Cardiac muscle cell (in vitro differentiated cells and primary cell): ENCODE data around the gene MIPEP. TPM values are rescaled to one million over a fixed set of nuclear protein-coding genes. Genes with fewer than 3 reads are reported as not detected.

Experiments
- DNase-seq, 2 donors: peaks; one replicate each; pipeline versions ENCODE4 v3.0.0 to v3.0.0-alpha.2; 2010 to 2017; ENCODE audit warnings: low read depth in 1 of 2, low spot score in 1 of 2
- H3K27ac ChIP-seq: fragments of 200-600 bp; sonication (generic); 2 replicates; pipeline ENCODE4 v1.5.1; 2016
- H3K27me3 ChIP-seq: fragments of 200-600 bp; sonication (generic); 2 replicates; pipeline ENCODE4 v1.6.0; 2016; ENCODE audit warnings: control low read depth
- H3K36me3 ChIP-seq: fragments of 200-600 bp; sonication (generic); 2 replicates; pipeline ENCODE4 v1.5.1; 2016; ENCODE audit warnings: control low read depth
- H3K4me1 ChIP-seq: fragments of 200-600 bp; sonication (generic); 2 replicates; pipeline ENCODE4 v1.8.1; 2017; ENCODE audit warnings: low read depth, mild to moderate bottlenecking, mixed run types
- H3K4me3 ChIP-seq: fragments of 200-600 bp; sonication (generic); 2 replicates; pipeline ENCODE4 v1.5.1; 2016; ENCODE audit warnings: mild to moderate bottlenecking
- H3K9me3 ChIP-seq: fragments of 200-600 bp; sonication (generic); 2 replicates; pipeline ENCODE4 v1.5.1; 2017; ENCODE audit warnings: low read depth, mild to moderate bottlenecking, control low read depth
- CTCF ChIP-seq: IDR thresholded peaks from 2 replicates; pipeline ENCODE4 v1.5.1; 2012; ENCODE audit warnings: low read depth, mild to moderate bottlenecking, low read length
- polyA plus RNA-seq: library from polyadenylated mRNA; unstranded; fragments of >200 nt; fragmentation: Nextera tagmentation; extraction: Ambion mirVana; gene quantifications from 2 replicates; pipeline ENCODE4 v1.2.1, GENCODE V29; 2016
- total RNA-seq: library from RNA; depleted of rRNA; stranded (reverse); fragments of >200 nt; gene quantifications from 2 replicates; pipeline ENCODE4 v1.2.3, GENCODE V29; 2016

Gene MIPEP
- total and polyA plus RNA-seq, 2 experiments from 2014 or later: 12.5 to 22.9 TPM

GRCh38 chr13:23697772-23698313 lies 191.4 kb downstream of the MIPEP start:
- no peak for DNase-seq
- H3K9me3 ChIP-seq: no peaks in the 10 kb centered on the region
- TF ChIP-seq CTCF: no peak
- no peaks in the 10 kb centered on the region for H3K4me1 ChIP-seq
- H3K36me3 ChIP-seq: no peaks in the 10 kb centered on the region
- H3K27ac ChIP-seq: no peak overlapping the region
- no peak overlapping the region for H3K4me3 ChIP-seq
- H3K27me3 ChIP-seq: no peaks in the 10 kb centered on the region

- H3K27me3 ChIP-seq: no peaks in the 10 kb centered on the region
- TF ChIP-seq CTCF: no peak
- no peak for DNase-seq
- H3K4me3 ChIP-seq: no peak overlapping the region
- no peak overlapping the region for H3K27ac ChIP-seq
- H3K36me3 ChIP-seq: no peaks in the 10 kb centered on the region
- H3K9me3 ChIP-seq: no peaks in the 10 kb centered on the region
- H3K4me1 ChIP-seq: no peaks in the 10 kb centered on the region
Measured at GRCh38 chr13:23696610-23697009, 192.6 kb downstream of the MIPEP start.

GRCh38 chr13:23695711-23696464 lies 193.3 kb downstream of the MIPEP start:
- H3K27ac ChIP-seq: no peak overlapping the region
- peak; percentile 14 for TF ChIP-seq CTCF
- peak in 1 of 2 donors; percentile 33 for DNase-seq
- H3K36me3 ChIP-seq: no peaks in the 10 kb centered on the region
- H3K9me3 ChIP-seq: no peaks in the 10 kb centered on the region
- no peak overlapping the region for H3K4me3 ChIP-seq
- no peaks in the 10 kb centered on the region for H3K4me1 ChIP-seq
- H3K27me3 ChIP-seq: no peaks in the 10 kb centered on the region

- Histone ChIP-seq H3K4me3 (no peak overlapping the region), H3K27ac (no peak overlapping the region), H3K9me3 (no peaks in the 10 kb centered on the region), H3K27me3 (no peaks in the 10 kb centered on the region), H3K36me3 (no peaks in the 10 kb centered on the region), H3K4me1 (no peaks in the 10 kb centered on the region)
- DNase-seq: no peak
- TF ChIP-seq CTCF: no peak
Measured at GRCh38 chr13:23695196-23695595, 194.0 kb downstream of the MIPEP start.

GRCh38 chr13:23692816-23693215 lies 196.4 kb downstream of the MIPEP start:
- no peak overlapping the region for H3K4me3 ChIP-seq
- H3K36me3 ChIP-seq: no peaks in the 10 kb centered on the region
- no peaks in the 10 kb centered on the region for H3K4me1 ChIP-seq
- TF ChIP-seq CTCF: no peak
- H3K27me3 ChIP-seq: no peaks in the 10 kb centered on the region
- no peak for DNase-seq
- H3K9me3 ChIP-seq: no peaks in the 10 kb centered on the region
- H3K27ac ChIP-seq: no peak overlapping the region
